T-helper 22 cell (primary cell): ENCODE results near the gene SYNGR2.
A peak's percentile ranks its signal among the peaks of the same experiment; 100 is the strongest.
"Not testable (repeated sequence)": the region's sequence is repeated elsewhere in the genome, so short reads cannot be mapped to it uniquely, and the experiment has no call there.

Source experiments
- DNase-seq: peaks from one replicate; pipeline ENCODE4 v3.0.0-alpha.2; 2020; ENCODE audit warnings: low read depth

Gene SYNGR2

DNA sequence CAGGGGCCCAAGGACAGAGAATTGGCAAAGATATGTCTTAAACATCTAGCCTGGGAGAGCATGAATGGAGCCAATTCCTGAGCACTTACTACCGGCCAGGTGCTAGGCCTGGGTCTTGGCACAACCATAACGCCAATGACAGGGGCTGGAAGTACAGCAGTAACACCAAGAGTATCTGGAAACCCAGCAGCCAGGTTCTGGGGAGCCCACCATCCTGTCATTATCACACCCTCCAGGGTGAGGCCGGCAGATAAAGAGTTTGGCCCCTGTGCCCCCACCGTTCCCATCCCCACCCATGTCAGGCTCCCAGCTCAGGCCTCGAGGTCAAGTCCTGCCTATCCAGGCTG is 38.3 kb upstream of the SYNGR2 start:
- DNase-seq = no peak

DNA sequence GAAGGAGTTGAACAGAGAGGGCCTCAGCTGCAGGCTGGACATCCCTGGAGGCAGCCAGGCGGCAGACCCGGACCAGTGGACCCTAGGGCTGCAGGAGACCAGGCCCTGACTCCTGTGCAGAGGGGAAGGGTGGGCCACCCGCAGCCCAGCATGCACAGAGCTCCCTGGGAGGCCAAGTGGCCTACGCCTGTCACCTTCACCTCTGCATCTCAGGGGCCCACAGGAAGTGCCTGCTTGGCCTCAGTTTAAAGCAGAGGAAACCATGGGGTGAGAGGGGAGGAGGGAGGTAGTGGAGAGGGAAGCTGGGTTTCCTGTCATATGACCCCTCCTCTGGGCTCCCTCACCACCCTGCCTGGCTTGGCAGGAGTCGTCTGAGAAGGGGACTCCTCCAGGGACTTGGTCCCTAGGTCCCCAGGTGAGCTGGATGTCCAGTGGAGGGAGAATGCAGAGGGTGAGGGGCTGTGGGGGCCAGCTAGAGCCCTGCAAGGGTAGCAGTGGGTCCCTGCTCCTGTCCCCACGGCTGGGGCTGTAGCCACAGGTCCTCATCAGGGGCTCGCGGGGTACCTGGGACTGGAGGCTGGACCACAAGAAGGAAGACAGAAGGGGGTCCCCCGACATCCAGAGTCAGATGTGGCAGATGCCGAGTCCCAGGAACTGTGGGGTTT is 37.8 kb upstream of the SYNGR2 start, which contains the start of gene TMC8:
TSS of gene TMC8 (plus strand) at position 335 of the 665 bp plus-strand sequence. CDS start 818 bp downstream, outside the sequence.
- DNase-seq = peak; percentile 82

DNA sequence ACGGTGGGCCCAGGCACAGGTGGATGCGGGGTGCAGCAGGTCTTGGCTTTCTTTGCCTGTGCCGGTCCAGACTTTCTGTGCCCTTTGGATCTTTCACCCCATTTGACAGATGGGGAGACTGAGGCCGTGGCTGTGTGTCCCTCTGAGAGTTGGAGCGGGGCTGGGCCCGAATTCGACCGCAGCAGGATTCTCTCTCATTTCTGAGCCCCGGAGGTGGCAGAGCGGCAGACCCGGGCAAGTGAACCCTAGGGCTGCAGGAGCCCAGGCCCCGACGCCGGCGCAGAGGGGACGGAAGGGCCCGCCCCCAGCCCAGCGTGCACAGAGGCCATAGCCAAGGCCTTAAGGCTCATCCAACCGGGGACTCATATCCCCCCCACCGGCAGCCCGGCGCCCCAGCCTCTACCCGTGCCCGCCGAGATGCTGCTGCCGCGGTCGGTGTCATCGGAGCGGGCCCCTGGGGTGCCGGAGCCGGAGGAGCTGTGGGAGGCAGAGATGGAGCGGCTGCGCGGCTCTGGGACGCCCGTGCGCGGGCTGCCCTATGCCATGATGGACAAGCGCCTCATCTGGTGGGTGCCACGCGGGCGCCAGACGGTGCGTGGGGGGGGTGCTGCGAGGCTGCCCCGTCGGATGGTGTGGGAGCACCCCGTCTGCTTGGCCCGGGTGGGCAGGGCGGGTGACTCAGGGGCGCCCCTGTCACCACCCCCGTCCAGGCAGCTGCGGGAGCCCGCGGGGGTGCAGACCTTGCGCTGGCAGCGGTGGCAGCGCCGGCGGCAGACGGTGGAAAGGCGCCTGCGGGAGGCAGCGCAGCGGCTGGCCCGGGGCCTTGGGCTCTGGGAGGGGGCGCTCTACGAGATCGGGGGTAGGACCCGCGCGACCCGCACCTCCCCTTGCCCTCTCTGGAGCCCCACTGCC is 37.0 kb upstream of the SYNGR2 start:
- DNase-seq = no peak

DNA sequence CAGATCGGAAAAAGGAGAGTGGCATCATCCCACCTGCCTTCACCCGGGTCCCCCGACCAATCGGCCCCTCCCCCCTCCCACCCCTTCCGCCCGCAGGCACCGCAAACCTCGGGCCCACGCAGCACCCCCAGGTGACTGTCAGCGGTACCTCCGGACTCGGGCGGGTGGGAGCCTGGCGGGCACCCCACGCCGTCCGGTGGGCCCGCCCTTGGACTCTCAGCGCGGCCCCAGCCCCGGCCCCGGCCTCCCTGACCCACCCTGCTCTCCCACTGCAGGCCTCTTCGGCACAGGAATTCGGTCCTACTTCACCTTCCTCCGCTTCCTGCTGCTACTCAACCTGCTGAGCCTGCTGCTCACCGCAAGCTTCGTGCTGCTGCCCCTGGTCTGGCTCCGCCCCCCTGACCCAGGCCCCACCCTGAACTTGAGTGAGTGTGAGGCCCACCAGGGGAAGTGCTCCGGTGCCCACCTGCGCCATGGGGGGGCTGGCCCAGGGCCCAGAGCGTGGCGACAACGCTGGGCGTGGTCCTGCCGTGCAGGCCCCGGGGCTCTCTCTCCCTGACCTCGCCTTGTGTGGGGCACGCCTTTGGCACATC is 36.2 kb upstream of the SYNGR2 start:
- DNase-seq = peak; percentile 58

DNA sequence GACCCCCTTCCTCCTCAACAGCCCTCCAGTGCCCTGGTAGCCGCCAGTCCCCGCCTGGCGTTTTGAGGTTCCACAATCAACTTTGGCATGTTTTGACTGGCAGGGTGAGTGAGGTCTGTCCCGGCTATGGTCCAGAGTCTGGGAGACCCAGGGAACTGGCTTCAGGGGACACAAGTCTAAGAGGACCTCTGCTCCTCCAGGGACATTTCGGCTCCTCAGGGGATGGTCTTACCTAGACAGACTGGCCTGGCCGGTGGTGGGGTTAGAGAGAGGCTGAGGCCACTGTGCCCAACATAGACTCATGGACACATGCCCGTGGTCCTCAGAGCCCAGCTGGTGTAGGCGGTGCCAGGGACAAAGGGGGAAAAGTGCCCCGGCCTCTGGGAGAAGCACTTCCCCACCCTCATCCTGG is 35.6 kb upstream of the SYNGR2 start:
- DNase-seq = no peak

DNA sequence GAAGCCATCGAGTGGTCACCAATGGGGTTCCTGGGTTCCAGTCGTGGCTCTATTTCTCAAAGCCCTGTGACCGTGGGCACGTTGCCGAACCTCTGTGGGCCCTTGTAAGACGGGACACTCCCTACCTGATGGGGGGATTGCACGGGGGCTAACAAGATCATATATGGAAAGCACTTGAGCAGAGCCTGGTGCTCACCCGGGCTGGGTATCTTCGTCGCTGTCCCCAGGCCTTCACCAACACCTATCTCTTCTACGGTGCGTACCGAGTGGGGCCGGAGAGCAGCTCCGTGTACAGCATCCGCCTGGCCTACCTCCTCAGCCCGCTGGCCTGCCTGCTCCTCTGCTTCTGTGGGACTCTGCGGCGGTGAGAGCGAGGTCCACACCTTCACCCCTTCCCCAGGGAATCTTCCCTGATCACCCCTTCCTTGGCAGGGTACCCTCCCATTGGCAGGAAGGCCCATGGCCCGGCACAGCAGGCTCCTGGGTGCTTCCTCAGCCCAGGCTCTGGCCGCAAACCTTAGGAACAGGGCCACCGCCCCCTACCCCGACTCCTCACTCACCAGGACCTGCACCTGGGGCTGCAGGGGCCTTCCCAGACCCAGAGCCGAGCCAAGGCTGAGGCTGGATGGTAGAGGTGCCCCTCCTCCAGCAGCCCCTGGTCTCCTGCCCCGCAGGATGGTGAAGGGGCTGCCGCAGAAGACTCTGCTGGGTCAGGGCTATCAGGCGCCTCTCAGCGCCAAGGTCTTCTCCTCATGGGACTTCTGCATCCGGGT is 35.0 kb upstream of the SYNGR2 start:
- DNase-seq = no peak

DNA sequence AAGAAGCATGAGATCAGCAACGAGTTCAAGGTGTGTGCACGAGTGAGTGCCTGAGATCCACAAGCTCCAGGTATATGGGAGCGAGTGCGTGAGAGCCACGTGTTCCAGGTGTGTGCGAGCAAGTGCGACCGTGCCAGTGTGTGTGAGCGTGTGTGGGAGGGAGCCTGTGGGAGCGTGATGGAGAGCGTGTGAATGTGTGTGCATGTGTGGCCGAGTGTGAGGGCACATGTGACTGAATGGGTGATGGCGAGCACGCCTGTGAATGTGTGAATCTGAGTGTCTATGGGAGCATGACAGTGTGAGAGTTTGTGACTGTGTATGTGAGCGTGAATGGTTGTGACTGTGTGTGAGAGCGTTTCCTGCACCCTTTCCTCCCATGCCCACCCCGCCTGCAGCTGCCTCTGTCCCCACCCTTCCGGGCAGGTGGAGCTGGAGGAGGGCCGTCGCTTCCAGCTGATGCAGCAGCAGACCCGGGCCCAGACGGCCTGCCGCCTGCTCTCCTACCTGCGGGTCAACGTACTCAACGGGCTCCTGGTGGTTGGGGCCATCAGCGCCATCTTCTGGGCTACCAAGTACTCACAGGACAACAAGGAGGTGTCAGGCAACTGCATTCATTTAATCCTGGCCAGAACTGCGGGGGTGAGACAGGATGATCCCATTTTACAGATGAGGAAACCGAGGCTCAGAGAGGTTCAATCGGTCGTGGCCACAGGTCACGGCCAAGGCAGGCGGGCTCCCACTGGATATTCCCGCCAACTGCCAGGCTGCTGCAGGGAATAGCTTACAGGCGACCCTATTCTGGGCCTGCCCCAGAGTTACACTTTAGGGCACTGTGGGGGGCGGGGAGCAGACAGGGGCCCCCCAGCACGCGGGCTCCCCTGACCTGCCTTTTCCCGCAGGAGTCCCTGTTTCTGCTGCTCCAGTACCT is 34.1 kb upstream of the SYNGR2 start:
- DNase-seq = peak; percentile 69

DNA sequence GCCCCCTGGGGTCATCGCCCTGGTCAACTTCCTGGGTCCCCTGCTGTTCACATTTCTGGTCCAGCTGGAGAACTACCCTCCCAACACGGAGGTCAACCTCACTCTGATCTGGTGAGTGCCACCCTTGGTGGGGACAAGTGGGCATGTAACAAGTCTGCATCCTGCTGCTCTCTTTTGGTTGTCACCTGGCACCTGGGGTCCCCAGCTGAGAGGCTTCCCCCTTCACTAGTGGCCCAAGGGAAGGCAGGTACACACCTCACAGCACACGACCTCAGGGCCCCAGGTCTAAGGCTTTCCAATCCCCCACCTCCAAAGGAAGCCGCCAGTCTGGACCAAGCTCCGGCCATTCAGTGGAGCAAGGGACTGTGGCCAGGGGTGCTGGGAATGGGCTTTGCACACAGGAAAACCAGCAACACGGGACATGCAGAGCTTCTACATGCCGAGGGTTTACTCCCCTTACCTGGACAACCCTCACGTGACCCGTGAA is 33.4 kb upstream of the SYNGR2 start:
- DNase-seq = no peak

DNA sequence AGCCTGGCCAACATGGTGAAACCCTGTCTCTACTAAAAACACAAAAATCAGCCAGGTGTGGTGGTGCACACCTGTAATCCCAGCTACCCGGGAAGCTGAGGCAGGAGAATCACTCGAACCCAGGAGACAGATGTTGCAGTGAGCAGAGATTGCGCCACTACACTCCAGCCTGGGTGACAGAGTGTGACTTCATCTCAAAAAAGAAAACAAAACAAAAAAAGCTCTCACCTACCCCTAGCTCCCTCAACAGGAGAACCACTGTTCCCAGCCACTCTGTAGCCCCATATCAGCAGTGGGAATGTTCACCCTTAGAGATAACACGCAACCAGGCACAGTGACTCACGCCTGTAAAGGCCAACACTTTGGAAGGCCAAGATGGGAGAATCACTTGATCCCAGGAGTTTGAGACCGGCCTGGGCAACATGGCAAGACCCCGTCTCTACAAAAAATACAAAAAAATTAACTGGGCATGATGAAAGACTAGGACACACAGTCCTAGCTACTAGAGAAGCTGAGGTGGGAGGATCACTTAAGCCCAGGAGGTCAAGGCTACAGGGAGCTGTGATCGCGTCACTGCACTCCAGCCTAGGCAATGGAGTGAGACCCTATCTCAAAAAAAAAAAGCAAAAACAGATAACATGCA is 32.4 kb upstream of the SYNGR2 start:
- no peak for DNase-seq

DNA sequence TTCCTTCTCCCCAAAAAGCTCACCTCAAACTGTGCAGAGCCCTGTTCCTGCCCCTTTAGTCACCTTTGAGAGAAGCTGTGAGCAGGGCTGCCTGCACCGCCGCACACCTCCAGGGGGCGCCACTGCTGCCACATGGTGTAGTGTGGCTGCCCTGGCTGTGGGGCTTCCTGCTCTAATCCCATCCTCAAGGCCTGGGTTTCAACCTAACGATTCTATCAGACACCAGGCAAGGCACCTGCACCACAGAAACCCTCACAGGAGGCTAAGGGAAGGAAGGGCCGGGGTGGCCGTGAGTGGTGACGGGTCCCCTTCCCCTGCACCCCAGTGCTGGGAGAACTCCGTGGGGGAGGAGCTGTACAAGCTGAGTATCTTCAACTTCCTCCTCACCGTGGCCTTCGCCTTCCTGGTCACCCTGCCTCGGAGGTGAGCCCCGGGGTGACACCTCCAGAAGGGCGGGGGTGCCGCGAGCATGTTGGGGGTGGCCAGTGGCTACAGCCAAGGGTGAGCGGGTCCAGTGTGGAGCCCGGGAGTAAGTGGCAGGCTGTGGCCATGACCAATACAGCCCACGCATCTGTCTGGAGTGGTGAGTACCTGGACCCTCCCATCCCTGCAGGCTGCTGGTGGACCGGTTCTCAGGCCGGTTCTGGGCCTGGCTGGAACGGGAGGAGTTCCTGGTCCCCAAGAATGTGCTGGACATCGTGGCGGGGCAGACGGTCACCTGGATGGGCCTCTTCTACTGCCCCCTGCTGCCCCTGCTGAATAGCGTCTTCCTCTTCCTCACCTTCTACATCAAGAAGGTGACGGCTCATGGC is 30.8 kb upstream of the SYNGR2 start:
- no peak for DNase-seq

DNA sequence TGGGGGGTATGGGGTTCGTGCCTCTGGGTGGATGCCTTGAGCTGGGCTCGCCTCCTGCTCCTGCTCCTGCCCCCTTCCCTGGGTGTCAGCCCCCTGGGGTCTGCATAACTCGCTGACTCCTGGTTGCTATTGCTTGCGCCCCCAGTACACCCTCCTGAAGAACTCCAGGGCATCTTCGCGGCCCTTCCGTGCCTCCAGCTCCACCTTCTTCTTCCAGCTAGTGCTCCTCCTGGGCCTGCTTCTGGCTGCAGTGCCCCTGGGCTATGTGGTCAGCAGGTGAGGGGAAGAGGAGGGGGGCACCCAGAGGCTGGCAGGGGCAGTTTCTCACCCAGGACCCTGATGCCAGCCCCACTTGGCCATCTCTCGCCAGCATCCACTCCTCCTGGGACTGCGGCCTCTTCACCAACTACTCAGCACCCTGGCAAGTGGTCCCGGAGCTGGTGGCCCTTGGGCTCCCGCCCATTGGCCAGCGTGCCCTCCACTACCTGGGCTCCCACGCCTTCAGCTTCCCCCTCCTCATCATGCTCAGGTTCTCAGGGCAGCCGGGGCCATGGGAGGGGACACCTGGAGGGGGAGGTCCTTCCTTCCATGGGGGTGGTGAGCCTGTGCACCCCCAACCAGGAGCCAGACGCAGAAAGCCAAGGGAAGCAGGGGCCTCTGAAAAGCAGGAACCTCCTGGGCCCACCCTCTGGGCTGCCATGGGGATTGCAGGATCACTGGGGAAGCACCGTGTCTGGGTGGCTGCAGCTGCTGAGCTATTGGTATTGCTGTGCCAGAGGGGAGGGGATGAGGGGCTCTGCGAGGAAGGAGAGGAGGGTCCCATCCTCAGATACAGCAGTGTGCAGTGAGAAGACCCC is 29.9 kb upstream of the SYNGR2 start:
- DNase-seq = no peak

DNA sequence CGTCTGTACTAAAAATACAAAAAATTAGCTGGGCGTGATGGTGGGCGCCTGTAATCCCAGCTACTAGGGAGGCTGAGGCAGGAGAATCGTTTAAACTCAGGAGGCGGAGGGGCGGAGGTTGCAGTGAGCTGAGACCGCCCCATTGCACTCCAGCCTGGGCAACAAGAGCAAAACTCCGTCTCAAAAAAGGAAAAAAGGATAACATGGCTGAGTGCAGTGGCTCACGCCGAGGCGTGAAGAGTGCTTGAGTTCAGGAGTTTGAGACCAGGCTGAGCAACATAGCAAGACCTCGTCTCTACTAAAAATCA is 28.6 kb upstream of the SYNGR2 start:
- DNase-seq = not testable (repeated sequence)

DNA sequence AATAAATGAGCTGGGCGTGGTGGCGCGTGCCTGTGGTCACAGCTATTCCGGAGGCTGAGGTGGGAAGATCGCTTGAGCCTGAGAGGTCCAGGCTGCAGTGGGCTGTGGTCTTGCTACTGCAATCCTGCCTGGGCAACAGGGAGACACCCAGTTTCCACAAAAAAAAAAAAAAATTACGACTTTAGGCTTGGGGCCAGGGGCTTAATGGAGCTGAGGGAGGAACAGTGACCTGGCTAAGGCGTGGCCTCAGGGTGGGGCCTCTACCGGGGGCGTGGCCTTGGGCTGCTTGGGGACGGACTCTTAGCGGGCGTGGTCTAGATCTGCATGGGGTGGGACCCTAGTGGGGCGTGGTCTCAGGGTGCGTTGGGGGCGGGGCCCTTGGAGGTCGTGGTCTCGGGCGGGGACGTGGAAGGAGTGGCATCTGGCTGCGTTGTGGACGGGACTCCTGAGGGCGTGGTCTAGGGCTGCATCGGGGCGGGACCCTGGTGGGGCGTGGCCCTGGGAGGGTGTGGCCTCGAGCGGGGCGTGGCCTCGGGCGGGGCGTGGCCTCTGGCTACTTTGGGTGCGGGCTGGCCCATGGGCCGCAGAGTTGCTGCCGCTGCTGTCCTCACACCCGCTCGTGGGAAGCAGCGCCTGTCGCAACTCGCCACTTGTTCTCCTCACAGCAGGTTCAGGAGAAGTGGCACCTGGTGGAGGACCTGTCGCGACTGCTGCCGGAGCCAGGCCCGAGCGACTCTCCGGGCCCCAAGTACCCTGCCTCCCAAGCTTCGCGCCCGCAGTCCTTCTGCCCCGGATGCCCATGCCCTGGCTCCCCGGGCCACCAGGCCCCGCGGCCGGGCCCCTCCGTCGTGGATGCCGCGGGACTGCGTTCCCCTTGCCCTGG is 28.0 kb upstream of the SYNGR2 start:
- peak; percentile 92 for DNase-seq

DNA sequence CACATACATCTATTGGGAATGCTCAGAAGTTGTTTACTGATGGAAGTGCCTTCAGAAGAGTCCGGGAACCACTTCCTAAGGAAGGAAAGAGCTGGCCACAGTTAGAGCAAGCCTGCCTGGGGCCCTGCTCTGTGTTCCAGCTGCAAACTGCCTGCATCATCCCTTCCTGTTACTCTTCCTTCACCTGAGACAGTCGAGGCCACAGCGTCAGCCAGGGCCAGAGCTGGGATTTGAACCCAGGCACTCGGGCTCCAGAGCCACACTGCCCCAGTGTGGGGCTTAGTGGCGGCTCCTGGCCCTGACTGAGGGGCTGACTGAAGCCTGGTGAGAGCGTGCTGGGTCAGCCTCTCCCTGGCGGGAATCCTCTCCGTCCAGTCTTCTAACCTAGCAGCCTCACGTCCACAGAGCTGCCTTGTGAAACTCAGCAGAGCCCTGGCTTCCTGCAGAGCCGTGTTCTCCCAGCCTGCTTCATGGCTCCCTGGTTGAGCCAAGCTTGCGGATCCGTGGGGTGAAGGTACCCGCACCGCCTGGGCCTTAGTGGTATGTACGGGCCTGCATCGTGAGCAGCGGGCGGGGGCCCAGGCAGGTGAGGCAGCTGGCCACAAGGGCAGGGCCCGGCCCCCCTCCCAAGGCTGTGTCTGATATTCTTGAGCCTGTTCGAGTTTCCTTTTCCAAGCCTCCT is 26.8 kb upstream of the SYNGR2 start:
- DNase-seq = no peak

DNA sequence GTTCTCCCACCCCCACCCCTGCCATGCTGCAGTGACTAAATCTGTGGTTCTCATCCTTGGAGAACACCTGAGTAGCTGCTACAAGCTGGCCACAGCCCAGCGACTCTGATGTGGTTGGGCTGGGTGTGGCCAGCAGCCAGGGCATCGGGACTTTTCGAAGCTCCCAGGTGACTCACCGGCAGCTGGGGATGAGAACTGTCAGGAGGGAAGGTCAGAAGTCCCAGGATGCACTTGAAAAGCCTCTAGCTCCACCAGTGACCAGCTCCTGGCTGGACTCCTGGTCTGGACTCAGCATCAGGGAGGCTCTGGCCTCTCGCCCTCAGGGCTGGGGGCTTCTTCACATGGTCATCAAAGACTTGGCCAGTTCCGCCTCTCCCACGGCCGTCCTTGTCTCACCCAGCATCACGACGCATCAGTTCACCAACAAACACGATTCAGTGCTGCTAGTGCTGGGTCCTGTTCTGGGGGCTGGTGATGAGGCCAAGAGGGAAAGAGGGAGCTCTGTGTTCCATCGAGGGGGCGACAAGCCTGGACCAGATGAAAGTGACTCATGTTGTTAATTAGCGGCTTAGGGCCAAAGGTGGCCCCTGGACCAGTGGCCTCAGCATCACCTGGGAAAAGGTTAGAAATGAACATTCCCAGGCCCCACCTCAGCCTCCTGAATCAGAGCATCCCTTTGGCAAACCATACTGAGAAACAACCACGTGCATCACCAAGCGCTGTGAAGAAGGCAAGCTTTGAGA is 26.1 kb upstream of the SYNGR2 start:
- no peak for DNase-seq
